GM18526 (cell line): ENCODE data around the gene TSHZ2.

Experiments
- POLR2A ChIP-seq: IDR thresholded peaks from 3 replicates; pipeline ENCODE4 v1.6.1; 2011; ENCODE audit not compliant: insufficient read length; ENCODE audit errors: extremely low read depth

Gene TSHZ2

GRCh38 chr20:53403029-53403428 lies 430.9 kb downstream of the TSHZ2 start:
- no peak for TF ChIP-seq POLR2A

GRCh38 chr20:53405139-53405538 lies 433.0 kb downstream of the TSHZ2 start:
- no peak for TF ChIP-seq POLR2A

DNA sequence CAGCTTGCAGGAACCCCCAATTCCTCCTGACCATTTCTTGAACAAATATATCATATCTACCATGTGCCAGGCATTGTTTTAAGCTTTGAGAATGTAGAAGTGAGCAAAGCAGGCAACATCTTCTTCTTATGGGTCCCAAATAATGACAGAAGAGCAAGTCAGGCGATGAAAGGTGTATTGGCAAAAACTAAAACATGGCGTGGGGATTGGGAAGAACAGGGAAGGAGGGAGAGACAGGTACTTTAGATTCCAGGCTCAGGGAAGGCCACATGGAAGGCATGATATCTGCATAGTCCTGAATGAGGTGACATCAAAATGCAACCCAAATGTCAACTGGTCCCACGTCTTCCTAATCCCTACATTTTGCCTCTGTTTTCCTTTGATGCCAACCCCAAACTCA lies 434.4 kb downstream of the TSHZ2 start:
- TF ChIP-seq POLR2A, result no peak

- TF ChIP-seq POLR2A, result no peak
Observed at GRCh38 chr20:53408691-53409446, 436.7 kb downstream of the TSHZ2 start.

- TF ChIP-seq POLR2A, result no peak
Observed at GRCh38 chr20:53409447-53409717, 437.2 kb downstream of the TSHZ2 start.

- no peak for TF ChIP-seq POLR2A
Observed at GRCh38 chr20:53411129-53411528, 439.0 kb downstream of the TSHZ2 start.

- TF ChIP-seq POLR2A, result no peak
Observed at GRCh38 chr20:53411891-53412290, 439.7 kb downstream of the TSHZ2 start.

DNA sequence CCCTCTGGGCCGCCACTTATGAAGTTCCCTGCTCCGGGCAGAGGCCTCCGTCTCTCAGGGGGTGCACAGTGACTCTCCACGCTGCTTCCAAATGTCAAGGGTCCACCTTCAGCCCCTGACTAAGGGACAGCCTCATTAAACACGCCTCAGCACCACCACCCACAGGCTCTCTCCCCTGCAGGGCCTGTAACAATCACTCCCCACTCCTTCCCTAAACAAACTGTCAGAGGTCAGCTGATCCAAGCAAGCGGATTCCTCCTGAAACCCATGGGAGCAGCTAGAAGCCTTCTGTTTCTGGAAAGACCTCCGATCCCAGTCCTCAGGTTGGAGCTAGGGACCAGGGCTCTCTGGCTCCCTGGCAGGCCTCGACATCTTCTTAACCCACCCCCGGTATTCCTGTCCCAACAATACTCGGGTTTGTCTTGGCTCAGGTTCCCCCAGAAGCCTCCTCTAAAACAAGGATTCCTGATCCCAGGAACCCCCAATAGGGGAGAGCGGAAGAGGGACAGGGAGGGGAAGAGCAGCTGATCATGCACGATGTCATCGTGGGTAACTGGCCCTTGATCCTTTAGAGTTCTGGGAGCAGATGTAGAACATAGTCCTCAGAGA lies 440.5 kb downstream of the TSHZ2 start:
- no peak for TF ChIP-seq POLR2A

DNA sequence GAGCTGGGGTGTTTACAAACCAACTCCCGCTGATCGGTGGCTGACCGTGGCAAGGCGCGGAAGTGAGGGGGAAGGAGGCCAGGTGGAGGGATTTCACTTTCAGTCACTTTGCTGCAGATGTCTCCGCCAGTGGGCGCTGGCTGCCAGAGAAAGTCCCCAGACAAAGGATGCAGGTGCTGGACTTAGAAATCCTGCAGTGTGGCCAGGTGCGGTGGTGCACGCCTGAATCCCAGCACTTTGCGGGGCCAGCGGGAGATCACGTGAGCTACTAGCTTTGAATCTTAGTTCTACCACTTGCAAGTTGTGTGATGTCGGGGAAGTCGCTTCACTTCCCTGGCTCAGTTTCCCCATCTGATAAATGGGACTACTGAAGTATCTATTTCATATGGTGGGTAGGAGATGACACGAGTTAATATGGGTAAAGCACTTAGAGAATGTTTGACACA lies 441.1 kb downstream of the TSHZ2 start:
- TF ChIP-seq POLR2A, result no peak

DNA sequence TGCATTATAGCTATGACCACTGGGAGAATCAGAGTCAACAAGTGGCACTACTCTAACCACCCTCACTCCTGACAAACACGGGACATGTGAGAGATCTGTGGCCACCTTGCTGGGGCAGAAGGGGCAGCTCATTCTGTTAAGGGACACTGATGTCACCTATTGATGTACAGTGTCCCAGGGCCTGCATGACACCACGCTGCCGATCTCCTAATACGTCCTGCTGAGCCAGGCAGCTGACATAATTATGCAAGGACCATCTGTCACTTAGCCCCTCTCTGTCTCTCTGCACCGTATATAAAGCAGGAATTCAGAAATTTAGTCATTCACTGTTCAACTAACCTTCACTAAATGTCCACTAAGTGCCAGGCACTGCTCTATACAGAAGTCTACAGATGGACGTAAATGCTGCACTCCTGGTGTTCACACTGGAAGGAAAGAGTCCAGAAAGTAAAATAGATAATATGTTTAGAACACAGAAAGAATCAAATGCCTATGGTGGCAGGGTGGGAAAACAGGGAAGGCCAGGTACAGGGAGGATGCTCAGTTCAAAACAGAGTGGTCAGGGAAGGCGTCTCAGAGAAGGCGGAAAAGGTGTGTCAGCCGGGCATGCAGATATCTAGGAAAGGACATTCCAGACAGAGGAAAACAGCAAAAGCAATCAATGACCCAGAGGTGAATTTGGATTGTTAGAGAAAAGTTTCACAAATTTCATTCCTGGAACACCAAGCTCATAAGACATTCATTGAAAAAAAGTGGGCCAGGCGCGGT lies 447.7 kb downstream of the TSHZ2 start:
- TF ChIP-seq POLR2A, result no peak

- no peak for TF ChIP-seq POLR2A
Observed at GRCh38 chr20:53421343-53421742, 449.2 kb downstream of the TSHZ2 start.

GRCh38 chr20:53422039-53422438 lies 449.9 kb downstream of the TSHZ2 start:
- no peak for TF ChIP-seq POLR2A

DNA sequence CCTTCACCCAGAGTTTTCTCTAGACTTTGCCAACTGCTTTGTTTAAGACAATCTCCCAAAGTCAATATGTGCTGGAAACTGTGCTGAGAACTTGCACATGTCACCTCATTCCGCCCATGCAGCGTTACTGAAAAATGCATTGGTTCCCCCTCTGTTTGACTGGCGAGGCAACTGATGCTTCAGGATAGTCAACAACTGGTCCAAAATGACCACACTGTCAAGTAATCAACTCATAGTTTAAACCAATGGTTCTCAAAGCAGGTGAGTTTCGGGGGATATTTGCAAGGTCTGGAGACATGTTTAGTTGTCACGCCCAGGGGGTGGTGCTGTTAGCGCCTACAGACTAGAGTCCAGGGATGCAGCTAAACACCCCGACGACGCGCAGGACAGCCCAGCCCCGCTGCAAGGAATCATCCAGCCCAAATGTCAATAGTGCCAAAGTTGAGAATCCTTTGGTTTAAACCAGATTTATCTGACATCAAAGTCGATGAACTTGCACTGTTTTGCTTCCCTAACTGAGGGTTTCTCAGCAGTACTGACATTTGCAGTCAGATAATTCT lies 451.5 kb downstream of the TSHZ2 start:
- no peak for TF ChIP-seq POLR2A

GRCh38 chr20:53425481-53425880 lies 453.3 kb downstream of the TSHZ2 start:
- TF ChIP-seq POLR2A, result no peak

DNA sequence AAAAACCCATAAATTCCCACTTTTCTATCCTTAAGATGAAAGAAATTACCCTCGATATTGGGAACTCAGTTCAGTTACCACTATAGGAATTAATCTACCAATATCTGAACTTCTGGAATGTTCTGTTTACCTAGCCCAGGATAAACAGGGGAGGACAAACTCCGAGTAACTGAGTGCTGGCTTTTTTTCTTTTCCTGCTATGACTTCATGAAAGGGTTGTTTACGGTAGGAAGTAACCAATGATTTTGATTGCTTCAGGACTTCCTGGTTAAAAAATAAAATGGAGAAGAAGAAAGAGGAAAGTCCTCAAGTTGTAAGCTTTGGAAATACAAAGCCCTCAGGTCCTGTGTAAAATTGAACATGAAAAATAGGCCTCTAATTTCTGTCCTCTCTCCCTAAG lies 453.8 kb downstream of the TSHZ2 start:
- TF ChIP-seq POLR2A, result no peak

GRCh38 chr20:53426766-53427312 lies 454.7 kb downstream of the TSHZ2 start:
- TF ChIP-seq POLR2A, result no peak

- no peak for TF ChIP-seq POLR2A
Observed at GRCh38 chr20:53427951-53428350, 455.8 kb downstream of the TSHZ2 start.
